Activated T-cell treated with anti-CD3 and anti-CD28 coated beads for 48 hours (primary cell): ENCODE data around the gene HTRA2.

ENCODE experiments used
- DNase-seq: peaks from one replicate; pipeline ENCODE4 v3.0.0-alpha.2; 2020; ENCODE audit warnings: low read depth

The HTRA2 gene

GRCh38 chr2:74515981-74516633, 13.6 kb upstream of the HTRA2 start:
- peak; percentile 71 for DNase-seq

GRCh38 chr2:74516650-74517049, 13.1 kb upstream of the HTRA2 start:
- no peak for DNase-seq

DNA sequence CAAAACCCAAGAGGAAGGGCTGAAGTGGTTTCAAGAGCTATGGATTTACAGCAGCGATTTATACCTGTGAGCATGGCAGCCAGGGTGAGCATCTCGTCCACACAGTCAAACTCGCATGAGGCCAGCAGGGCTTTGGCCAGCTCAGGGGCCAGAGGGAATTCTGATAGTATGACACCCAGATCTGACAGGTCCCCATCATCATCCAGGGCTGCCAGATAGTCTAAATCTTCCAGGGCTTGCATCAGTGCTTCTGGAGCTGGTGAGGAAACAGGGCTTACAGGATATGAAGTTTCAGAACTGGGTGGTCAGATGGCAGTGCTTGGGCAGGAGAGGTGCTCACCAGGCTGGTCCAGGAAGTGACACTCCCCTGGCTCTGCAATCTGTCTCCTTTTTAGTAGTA, 7.2 kb upstream of the HTRA2 start:
- no peak for DNase-seq

GRCh38 chr2:74524005-74524404, 5.7 kb upstream of the HTRA2 start:
- no peak for DNase-seq

DNA sequence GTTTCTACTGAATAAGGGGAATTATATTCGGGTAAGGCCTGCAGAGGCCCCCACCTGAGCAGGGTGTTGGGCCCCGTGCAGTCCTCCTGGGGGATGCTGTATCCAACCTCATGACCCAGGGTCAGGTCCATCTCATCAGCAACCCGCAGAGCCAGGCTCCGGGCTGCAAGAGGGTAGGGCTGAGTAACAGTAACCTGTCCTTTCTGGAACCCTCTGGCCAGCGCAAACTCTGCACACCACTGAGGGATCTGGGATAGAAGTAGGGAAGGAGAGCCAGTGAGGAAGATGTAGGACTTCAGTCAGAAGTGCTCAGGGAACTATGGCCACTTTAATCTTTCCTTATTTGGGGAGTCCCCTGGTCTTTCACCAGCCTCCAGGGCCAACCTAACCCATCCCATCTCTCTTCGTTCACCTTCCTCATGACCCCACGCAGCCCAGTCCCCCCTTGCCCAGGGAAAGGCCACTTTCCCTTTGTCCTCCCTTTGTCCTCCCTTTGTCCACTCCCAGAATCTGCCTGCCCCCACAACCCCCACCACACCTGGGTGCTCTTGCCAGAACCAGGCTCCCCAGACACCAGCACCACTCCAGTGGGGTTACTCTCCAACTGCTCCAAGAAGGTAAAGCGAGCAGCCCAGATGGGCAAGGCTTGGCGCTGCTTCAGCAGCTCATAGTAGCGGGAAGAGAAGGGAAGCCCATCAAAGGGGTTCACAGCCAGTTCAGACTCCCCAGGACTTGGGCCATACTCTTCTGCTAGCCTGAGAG, 4.6 kb upstream of the HTRA2 start:
- no peak for DNase-seq

GRCh38 chr2:74525717-74526648, 3.8 kb upstream of the HTRA2 start, which contains the start of gene DQX1:
DQX1 (minus strand) TSS chr2:74526231; CDS start chr2:74525729, 502 bp downstream.
- DNase-seq: no peak

- DNase-seq: no peak
These were observed 3.0 kb upstream of the HTRA2 start for GRCh38 chr2:74526649-74527230.

GRCh38 chr2:74527741-74528140, 2.0 kb upstream of the HTRA2 start:
- DNase-seq: no peak

DNA sequence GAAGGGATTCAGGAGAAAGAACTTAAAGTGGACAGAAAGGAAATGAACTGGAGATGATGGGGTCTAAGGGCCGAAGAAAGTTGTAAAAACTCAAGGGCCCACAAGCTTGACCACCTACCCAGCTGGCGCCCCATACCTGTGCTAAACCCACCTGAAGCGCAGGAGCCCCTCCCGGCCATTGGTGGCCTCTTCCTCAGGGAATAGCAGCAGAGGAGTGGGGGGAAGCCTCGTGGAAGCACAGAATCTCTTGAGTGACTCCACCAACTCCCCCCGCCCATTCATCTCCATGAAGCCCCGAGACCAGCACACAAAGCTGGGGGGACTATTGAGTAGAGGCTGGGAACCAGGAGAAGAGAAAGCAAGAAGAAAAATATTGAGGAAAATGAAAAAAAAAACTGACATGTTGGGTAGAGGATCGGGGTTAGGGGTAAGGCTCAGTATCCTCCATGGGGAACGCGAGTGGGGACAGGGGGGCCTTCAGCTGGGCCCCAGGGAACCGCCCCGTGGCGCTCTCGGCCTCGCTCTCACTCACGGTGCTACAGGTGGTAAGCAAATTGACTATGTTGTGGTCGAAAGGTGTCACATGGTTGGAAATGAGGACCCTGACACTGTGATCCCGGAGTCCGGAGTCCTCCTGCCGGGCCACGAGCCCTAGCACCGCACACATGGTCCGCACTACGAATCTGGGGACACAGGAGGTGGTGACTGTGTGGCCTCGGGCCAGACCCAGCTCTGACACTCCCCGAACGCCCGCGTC, 955 bp upstream of the HTRA2 start:
- DNase-seq: no peak

DNA sequence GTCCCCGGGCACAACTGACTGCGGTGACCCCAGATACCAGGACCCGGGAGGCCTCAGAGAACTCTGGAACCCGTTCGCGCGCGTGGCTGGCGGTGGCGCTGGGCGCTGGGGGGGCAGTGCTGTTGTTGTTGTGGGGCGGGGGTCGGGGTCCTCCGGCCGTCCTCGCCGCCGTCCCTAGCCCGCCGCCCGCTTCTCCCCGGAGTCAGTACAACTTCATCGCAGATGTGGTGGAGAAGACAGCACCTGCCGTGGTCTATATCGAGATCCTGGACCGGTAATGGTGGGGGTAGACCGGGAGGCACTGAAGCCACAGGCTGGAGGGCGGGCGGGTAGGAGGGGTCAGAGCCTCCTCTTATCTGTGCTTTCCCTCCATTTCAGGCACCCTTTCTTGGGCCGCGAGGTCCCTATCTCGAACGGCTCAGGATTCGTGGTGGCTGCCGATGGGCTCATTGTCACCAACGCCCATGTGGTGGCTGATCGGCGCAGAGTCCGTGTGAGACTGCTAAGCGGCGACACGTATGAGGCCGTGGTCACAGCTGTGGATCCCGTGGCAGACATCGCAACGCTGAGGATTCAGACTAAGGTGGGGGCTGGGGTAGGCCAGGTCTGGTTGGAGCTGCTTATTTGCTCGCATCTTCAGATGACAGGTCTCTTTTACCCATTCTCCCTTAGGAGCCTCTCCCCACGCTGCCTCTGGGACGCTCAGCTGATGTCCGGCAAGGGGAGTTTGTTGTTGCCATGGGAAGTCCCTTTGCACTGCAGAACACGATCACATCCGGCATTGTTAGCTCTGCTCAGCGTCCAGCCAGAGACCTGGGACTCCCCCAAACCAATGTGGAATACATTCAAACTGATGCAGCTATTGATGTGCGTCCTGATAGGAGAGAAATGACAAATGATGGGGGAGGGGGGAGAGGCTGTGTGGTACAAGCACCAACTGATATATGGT, 780 bp downstream of the HTRA2 start:
- DNase-seq: peak; percentile 25

DNA sequence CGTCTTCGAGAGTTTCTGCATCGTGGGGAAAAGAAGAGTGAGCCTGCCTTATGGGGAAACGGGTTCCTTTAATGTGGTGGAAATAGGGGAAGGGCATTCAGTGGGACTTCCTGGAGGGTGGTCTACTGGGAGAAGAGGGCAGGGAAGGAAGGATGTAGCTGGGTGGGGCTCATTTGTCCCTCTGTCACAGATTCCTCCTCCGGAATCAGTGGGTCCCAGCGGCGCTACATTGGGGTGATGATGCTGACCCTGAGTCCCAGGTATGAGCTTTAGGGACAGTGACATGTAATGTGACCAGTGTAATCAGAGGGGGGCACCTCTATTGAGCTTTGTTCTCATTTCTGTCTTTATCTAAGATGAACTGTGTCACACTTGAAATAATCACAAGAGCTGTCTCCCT, 1.9 kb downstream of the HTRA2 start:
- DNase-seq: no peak

- DNase-seq: no peak
These were observed 2.5 kb downstream of the HTRA2 start for GRCh38 chr2:74532222-74532621.

- DNase-seq: no peak
These were observed 3.7 kb downstream of the HTRA2 start for GRCh38 chr2:74533464-74533863.

GRCh38 chr2:74534411-74534810, 4.7 kb downstream of the HTRA2 start:
- DNase-seq: no peak

DNA sequence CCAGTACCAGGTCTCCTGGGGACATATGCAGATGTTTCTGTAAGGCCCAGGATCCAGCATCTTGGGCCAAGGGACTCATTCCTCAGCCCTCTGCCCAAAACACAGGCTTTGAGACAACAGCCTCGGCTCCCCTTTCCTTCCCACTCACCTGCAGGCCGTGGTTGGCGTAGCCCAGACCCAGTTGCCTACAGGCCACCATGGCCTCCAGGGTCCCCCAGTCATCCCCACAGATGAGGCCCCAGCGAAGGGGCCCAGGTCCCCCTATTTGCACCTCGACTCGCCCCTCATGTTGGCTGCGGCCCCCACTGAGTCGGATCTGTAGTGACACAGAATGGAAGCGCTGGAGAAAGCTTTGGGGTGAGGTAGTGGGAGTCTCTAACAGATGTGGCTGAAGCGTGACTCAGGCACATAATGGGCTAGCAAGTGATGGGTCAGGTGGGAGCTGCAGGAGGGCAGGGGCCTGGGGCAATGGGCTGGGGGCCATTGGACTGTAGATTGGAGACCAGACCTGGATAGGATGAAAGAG, 5.8 kb downstream of the HTRA2 start:
- no peak for DNase-seq

DNA sequence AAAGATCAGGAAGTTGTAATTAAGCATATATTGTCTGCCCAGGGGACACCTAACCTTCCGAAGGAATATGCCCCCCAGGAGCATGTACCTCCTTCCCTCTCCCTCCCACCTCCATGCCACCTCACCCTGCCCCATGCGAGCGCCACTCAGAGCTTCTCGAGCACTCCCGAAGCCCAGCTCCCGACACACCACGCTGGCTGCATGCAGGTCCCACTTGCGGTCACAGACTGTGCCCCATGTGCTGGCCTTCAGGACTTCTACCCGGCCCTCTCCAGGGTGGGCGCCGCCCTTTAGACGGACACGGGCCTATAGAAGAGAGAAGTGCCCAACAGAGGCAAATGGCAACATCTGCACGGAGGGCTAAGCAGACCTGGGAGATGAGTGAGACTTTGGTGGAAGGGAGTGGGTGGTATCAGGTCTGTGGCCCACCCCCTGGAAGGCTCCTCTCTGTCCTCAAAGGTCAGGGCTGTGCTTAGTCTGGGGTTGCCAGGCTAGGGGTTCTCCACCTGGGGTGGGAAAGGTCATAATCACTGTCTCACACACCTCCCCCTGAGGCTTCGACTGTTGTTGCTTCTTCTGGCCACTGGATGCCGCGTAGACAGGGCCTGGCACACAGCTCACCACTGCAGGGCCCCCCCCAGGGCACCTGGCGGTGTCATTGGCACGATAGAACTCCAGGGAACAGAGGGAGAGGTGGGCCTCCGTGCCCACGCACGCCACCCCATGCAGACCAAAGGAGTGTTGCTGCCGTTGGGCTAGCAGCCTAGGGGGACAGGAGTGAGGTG, 6.6 kb downstream of the HTRA2 start:
- DNase-seq: no peak

- DNase-seq: no peak
These were observed 7.4 kb downstream of the HTRA2 start for GRCh38 chr2:74537140-74537539.

DNA sequence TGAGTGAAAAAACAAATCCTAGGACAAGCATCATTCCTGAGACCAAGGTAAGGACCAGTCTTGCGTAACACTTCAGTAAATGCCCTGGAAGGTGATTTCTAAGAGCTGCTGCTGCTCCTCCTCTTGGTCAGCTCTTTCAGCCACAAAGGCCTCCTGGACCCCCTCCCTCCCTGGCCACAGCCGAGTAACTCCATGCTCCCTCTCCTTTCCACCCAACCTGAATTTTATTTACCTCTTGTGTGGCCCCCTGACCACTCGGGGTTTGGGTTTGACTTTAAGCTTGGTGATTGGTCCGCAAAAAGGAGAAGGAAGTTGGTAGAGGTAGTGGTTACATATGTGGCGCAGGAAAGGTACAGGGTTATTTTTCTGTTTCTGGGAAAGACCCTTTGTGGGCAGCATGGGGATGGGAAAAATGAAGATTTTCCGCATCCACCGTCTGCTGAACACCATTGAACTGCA, 9.2 kb downstream of the HTRA2 start:
- no peak for DNase-seq

GRCh38 chr2:74540291-74540690, 10.6 kb downstream of the HTRA2 start:
- no peak for DNase-seq
